Kidney (tissue), 14 donors: ENCODE measurements around the gene LGALS3BP. TPM values are rescaled to one million over a fixed set of nuclear protein-coding genes. Genes with fewer than 3 reads are reported as not detected.
A peak's percentile ranks its signal among the peaks of the same experiment; 100 is the strongest.

ENCODE experiments used
- DNase-seq, 5 donors: peaks; one replicate each; pipeline ENCODE4 v3.0.0-alpha.2; 2013 to 2020
- FAIRE-seq: peaks from 2 replicates; lab custom pipeline; 2012; peaks lifted over from hg19 to GRCh38; lab: Jason Lieb, UNC
- H3K27ac ChIP-seq, 2 donors: one replicate each; pipeline ENCODE4 v1.7.0; 2013; ENCODE audit warnings: low read depth in 2 of 2, low read length in 2 of 2, inconsistent platforms in 1 of 2
- H3K27me3 ChIP-seq: one replicate; pipeline ENCODE4 v1.7.1; 2013; ENCODE audit warnings: low read length, inconsistent platforms; ENCODE audit not compliant: control insufficient read depth, insufficient read depth
- H3K36me3 ChIP-seq, 3 donors: one replicate each; pipeline versions ENCODE4 v1.7.0 to v1.7.1; 2013; ENCODE audit warnings: low read length in 3 of 3, control low read depth in 1 of 3, inconsistent platforms in 1 of 3; ENCODE audit not compliant: insufficient read depth in 3 of 3, control insufficient read depth in 2 of 3
- H3K4me1 ChIP-seq, 3 donors: one replicate each; pipeline versions ENCODE4 v1.7.0 to v1.7.1; 2013; ENCODE audit warnings: low read length in 3 of 3, inconsistent platforms in 1 of 3, low read depth in 1 of 3; ENCODE audit not compliant: control insufficient read depth in 2 of 3, insufficient read depth in 2 of 3
- H3K4me3 ChIP-seq, 3 donors: one replicate each; pipeline versions ENCODE4 v1.7.0 to v1.8.1; 2013; ENCODE audit warnings: low read length in 3 of 3, control low read depth in 1 of 3, inconsistent platforms in 1 of 3
- H3K9ac ChIP-seq, 3 donors: one replicate each; pipeline versions ENCODE4 v1.7.0 to v1.7.1; 2013; ENCODE audit warnings: low read length in 3 of 3, control low read depth in 1 of 3, inconsistent platforms in 1 of 3
- H3K9me3 ChIP-seq, 3 donors: one replicate each; pipeline versions ENCODE4 v1.7.0 to v1.7.1; 2013; ENCODE audit warnings: low read length in 3 of 3, control low read depth in 1 of 3, inconsistent platforms in 1 of 3; ENCODE audit not compliant: control insufficient read depth in 2 of 3, insufficient read depth in 1 of 3
- CTCF ChIP-seq: IDR thresholded peaks from 3 replicates; pipeline ENCODE4 v1.5.1; 2012; ENCODE audit warnings: mild to moderate bottlenecking, moderate library complexity, borderline replicate concordance; ENCODE audit not compliant: insufficient read depth; ENCODE audit errors: extremely low read depth
- intact Hi-C: fragments of 100-400 bp; cut with DNase I; formaldehyde crosslinking; loops from one replicate; pipeline ENCODE4 v1.11.1; 2022
- polyA plus RNA-seq: library from polyadenylated mRNA; stranded (reverse); fragments of 350-450 nt; fragmentation: Illumina TruSeq; extraction: RNeasy Lipid Tissue Mini Kit (QIAGEN cat#74804); gene quantifications from one replicate; pipeline ENCODE4 v1.2.3, GENCODE V29; 2014; ENCODE audit warnings: low read depth, low replicate concordance; ENCODE audit not compliant: insufficient read depth
- total RNA-seq: library from RNA; stranded (reverse); fragmentation: NEBNext Ultra II Directional; extraction: Animal tissue kit (Norgen Biotek cat#: 25700); gene quantifications from one replicate; pipeline ENCODE4 v1.2.1, GENCODE V29; 2021
- donor health status: control.
- donor health status: control.
- donor health status: control.
- donor health status: control.
- donor health status: control.
- donor health status: DM: yes; HTN: yes; CAD: no.
- donor health status: Normal renal cell carcinoma (clear cell type).

LGALS3BP gene
- total and polyA plus RNA-seq, 2 donors from 2014 or later, result 240 to 310 TPM

GRCh38 chr17:79027925-79028491 lies 48.3 kb upstream of the LGALS3BP start:
- H3K9ac ChIP-seq, result peak overlapping the region in 1 of 3 donors; percentile 21
- TF ChIP-seq CTCF, result no peak
- H3K4me3 ChIP-seq, result peak overlapping the region in 1 of 3 donors; percentile 17
- peak overlapping the region; percentile 26 to 41 for H3K27ac ChIP-seq
- peaks cover 2% of the 10 kb centered on the region for H3K27me3 ChIP-seq
- DNase-seq (peak in 1 of 5 donors; percentile 80), FAIRE-seq (no peak)
- H3K9me3 ChIP-seq, result no peaks in the 10 kb centered on the region
- intact Hi-C loops, result no loop called here
- H3K4me1 ChIP-seq, result peaks cover 0 to 39% (median 6%) of the 10 kb centered on the region in 3 donors
- H3K36me3 ChIP-seq, result no peaks in the 10 kb centered on the region

GRCh38 chr17:79027274-79027924 lies 47.7 kb upstream of the LGALS3BP start:
- FAIRE-seq, result no peak
- TF ChIP-seq CTCF, result no peak
- intact Hi-C loops, result no loop called here
- peaks cover 0 to 41% (median 6%) of the 10 kb centered on the region in 3 donors for H3K4me1 ChIP-seq
- no peaks in the 10 kb centered on the region for H3K36me3 ChIP-seq
- DNase-seq, result peak in 1 of 5 donors; percentile 68
- H3K27me3 ChIP-seq, result peaks cover 2% of the 10 kb centered on the region
- H3K9ac ChIP-seq, result peak overlapping the region in 1 of 3 donors; percentile 21
- no peaks in the 10 kb centered on the region for H3K9me3 ChIP-seq
- H3K4me3 ChIP-seq, result peak overlapping the region in 1 of 3 donors; percentile 17
- peak overlapping the region; percentile 26 to 77 for H3K27ac ChIP-seq

- peak in 1 of 5 donors; percentile 87 for DNase-seq
- peak overlapping the region; percentile 26 to 77 for H3K27ac ChIP-seq
- H3K9me3 ChIP-seq, result no peaks in the 10 kb centered on the region
- peak overlapping the region in 1 of 3 donors; percentile 21 for H3K9ac ChIP-seq
- H3K27me3 ChIP-seq, result peaks cover 2% of the 10 kb centered on the region
- no peaks in the 10 kb centered on the region for H3K36me3 ChIP-seq
- H3K4me1 ChIP-seq, result peaks cover 0 to 43% (median 6%) of the 10 kb centered on the region in 3 donors
- TF ChIP-seq CTCF, result no peak
- no peak overlapping the region for H3K4me3 ChIP-seq
- no peak for FAIRE-seq
- intact Hi-C loops, result no loop called here
Observed at GRCh38 chr17:79026376-79027273, 46.9 kb upstream of the LGALS3BP start.
